A549 (cell line): ENCODE measurements around the gene TSHZ3.

Source experiments
- CBX8 ChIP-seq: fragments of 200-600 bp; sonication (generic); IDR thresholded peaks from 2 replicates; pipeline ENCODE4 v1.6.1; 2016
- CEBPB ChIP-seq, 2 experiments: fragments of >200 bp in 1 of 2; sonication (Bioruptor Twin) in 1 of 2; formaldehyde crosslinking in 1 of 2; IDR thresholded peaks; 2 replicates each; pipeline ENCODE4 v1.6.1; 2012 to 2016
- EP300 ChIP-seq, 2 experiments: fragments of >200 bp; sonication (Bioruptor Twin); formaldehyde crosslinking; IDR thresholded peaks; 2 replicates in 1 of 2; 3 replicates in 1 of 2; pipeline ENCODE4 v1.6.1; 2016 to 2017
- HDAC2 ChIP-seq: fragments of 200-600 bp; sonication (generic); IDR thresholded peaks from 2 replicates; pipeline ENCODE4 v1.6.1; 2016
- POLR2A ChIP-seq: IDR thresholded peaks from 2 replicates; pipeline ENCODE4 v1.6.1; 2012; ENCODE audit warnings: mild to moderate bottlenecking, low read length
- POLR2AphosphoS2 ChIP-seq: conservative IDR thresholded peaks from 2 replicates; pipeline ENCODE4 v1.6.1; 2012; ENCODE audit warnings: low read length, improper control_type of control experiment, inconsistent platforms
- RAD21 ChIP-seq, 2 experiments: fragments of >200 bp in 1 of 2; sonication (Bioruptor Twin) in 1 of 2; formaldehyde crosslinking in 1 of 2; IDR thresholded peaks in 1 of 2; conservative IDR thresholded peaks in 1 of 2; 2 replicates in 1 of 2; 3 replicates in 1 of 2; pipeline ENCODE4 v1.6.1; 2012 to 2018; ENCODE audit warnings: inconsistent platforms in 1 of 2
- ZFP36 ChIP-seq: fragments of 450-650 bp; IDR thresholded peaks from 2 replicates; pipeline ENCODE4 v1.6.1; 2014; ENCODE audit warnings: borderline replicate concordance; ENCODE audit not compliant: partially characterized antibody
- ZNF302 ChIP-seq: fragments of 250-450 bp; sonication (Bioruptor Pico); IDR thresholded peaks from 2 replicates; pipeline ENCODE4 v1.9.0; 2021; ENCODE audit warnings: inconsistent platforms, mild to moderate bottlenecking, moderate library complexity
- TF ChIP-seq, protein P1 (sequence below): fragments of >200 bp; sonication (Bioruptor Twin); formaldehyde crosslinking; IDR thresholded peaks from 3 replicates; pipeline ENCODE4 v1.5.1; 2016
- TF ChIP-seq, protein P2 (sequence below): fragments of 250-450 bp; sonication (Bioruptor Pico); IDR thresholded peaks from 2 replicates; pipeline ENCODE4 v1.5.0; 2021; ENCODE audit warnings: mild to moderate bottlenecking, moderate library complexity, borderline replicate concordance

DNA sequence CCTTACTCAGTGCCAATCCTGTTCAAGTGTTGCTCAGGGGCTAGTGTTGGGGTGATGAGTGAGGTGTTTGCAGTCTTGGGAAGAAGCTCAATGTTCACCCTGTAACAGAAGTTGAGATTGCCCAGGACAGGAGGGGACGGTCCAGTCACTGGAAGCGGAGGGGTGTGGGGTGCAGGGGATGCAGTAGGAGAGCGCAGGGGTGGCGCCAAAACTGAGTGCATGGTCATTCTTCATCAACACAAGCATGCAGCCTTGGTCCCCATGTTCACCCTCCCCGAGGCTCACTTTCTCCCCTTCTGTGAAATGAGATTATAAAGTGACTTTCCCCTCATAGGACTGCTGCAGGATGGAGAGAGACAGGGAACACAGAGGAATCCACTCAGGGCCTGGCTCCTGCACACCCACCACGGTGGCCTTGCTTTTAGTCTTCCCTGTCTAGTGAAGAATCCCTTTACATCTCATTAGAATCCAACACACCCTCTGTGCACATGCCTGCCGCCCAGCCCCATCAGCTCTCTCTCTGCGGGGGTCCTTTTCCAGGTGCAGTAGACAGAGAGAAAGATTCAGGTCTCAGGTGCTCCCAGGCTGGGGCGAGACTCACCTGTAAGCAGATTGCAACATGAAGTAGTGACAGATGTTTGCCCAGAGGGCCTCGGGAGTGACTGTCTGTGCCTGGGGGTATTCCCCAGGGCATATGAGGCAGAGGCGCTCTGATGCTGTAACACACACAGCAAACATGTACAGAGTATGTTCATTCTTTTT is 93.2 kb downstream of the TSHZ3 start:
- TF ChIP-seq ZFP36 (no peak), ZNF302 (no peak), CBX8 (no peak), POLR2AphosphoS2 (no peak), HDAC2 (no peak), CEBPB (IDR thresholded peaks at IDR 0.05) (no peak), EP300 (IDR thresholded peaks at IDR 0.05) (no peak), RAD21 (conservative IDR thresholded peaks at IDR 0.05 in 1 of 2, IDR thresholded peaks at IDR 0.05 in 1 of 2) (no peak), POLR2A (no peak)
- TF ChIP-seq, protein P1, sequence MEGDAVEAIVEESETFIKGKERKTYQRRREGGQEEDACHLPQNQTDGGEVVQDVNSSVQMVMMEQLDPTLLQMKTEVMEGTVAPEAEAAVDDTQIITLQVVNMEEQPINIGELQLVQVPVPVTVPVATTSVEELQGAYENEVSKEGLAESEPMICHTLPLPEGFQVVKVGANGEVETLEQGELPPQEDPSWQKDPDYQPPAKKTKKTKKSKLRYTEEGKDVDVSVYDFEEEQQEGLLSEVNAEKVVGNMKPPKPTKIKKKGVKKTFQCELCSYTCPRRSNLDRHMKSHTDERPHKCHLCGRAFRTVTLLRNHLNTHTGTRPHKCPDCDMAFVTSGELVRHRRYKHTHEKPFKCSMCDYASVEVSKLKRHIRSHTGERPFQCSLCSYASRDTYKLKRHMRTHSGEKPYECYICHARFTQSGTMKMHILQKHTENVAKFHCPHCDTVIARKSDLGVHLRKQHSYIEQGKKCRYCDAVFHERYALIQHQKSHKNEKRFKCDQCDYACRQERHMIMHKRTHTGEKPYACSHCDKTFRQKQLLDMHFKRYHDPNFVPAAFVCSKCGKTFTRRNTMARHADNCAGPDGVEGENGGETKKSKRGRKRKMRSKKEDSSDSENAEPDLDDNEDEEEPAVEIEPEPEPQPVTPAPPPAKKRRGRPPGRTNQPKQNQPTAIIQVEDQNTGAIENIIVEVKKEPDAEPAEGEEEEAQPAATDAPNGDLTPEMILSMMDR: no peak
- TF ChIP-seq, protein P2, sequence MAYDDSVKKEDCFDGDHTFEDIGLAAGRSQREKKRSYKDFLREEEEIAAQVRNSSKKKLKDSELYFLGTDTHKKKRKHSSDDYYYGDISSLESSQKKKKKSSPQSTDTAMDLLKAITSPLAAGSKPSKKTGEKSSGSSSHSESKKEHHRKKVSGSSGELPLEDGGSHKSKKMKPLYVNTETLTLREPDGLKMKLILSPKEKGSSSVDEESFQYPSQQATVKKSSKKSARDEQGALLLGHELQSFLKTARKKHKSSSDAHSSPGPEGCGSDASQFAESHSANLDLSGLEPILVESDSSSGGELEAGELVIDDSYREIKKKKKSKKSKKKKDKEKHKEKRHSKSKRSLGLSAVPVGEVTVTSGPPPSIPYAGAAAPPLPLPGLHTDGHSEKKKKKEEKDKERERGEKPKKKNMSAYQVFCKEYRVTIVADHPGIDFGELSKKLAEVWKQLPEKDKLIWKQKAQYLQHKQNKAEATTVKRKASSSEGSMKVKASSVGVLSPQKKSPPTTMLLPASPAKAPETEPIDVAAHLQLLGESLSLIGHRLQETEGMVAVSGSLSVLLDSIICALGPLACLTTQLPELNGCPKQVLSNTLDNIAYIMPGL: no peak
